GM18517 (cell line): ENCODE data around the gene DNAI2.

Experiments
- ATAC-seq: cut with Tn5 transposase; IDR thresholded peaks from one replicate; pipeline ENCODE4 v1.9.1; 2021; ENCODE audit warnings: mild to moderate bottlenecking, moderate library complexity; ENCODE audit not compliant: unreplicated experiment

The DNAI2 gene, protein sequence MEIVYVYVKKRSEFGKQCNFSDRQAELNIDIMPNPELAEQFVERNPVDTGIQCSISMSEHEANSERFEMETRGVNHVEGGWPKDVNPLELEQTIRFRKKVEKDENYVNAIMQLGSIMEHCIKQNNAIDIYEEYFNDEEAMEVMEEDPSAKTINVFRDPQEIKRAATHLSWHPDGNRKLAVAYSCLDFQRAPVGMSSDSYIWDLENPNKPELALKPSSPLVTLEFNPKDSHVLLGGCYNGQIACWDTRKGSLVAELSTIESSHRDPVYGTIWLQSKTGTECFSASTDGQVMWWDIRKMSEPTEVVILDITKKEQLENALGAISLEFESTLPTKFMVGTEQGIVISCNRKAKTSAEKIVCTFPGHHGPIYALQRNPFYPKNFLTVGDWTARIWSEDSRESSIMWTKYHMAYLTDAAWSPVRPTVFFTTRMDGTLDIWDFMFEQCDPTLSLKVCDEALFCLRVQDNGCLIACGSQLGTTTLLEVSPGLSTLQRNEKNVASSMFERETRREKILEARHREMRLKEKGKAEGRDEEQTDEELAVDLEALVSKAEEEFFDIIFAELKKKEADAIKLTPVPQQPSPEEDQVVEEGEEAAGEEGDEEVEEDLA

DNA sequence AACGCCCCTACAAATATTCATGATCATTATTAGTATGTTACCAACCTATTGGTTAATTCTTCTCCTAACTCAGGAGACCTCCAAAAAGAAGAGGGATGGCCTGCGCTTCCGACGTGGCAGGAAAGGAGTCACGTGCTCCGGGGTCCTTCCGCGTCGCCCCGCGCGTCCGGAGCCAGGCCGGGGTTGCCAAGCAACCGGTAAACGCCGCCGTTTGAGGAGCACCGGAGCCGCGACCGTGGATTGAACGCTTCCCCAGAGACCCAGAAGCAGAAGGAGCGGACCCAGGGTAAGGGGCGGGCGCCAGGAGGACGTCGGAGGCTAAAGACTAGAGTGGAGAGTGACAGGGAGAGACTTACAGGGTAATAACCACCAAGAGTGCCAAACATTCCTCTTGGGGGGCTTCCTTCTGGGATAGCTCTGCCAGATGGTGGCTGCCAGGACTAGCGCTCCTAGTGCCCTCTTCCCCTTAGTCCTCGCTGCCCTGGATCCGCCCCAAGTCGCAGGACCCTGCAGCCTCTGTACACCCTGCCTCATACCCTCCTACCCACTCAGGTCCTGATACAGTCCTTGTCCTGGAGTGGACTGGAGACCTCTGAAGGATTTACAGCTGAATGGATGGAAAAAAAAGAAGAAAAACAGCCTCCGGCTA lies at the start of gene DNAI2:
TSS of gene DNAI2 (plus strand) at position 175 of the 649 bp plus-strand sequence. CDS start 7,584 bp downstream, outside the sequence.
- no peak for ATAC-seq

DNA sequence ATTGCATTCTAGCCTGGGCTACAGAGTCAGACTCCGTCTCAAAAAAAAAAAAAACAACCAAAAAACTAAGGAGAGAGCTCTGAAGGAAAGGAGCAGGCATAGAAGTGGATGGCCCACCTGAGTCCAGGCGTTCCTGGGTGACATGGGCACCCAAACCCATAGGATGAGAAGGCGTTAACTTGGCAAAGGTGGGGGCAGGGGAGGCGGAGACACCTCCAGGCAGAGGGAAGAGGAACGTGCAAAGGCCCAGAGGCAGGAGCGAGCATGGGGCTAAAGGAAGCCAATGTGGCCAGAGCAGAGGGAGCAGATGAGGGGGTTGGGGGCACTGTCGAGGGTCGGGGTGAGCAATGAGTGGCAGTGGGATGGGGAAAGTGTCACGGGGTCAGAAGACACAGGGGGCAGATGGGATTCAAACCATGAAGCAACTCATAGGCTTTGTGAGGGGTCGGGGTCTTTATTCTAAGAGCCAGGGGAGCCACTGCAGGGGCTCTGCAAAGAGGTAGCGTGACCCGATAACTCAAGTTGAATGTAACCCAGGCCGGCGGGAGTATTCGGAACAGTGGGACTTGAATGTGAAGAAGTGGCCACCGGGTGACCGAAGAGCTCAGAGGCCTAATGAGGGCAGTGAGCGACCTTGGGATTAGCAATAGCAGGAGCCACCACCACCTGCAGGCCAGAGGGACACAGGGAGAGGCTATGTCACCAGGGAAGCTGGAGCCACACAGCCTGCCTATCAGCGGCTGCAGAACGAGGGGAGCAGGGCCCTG lies 48.9 kb upstream of the DNAI2 start:
- no peak for ATAC-seq

DNA sequence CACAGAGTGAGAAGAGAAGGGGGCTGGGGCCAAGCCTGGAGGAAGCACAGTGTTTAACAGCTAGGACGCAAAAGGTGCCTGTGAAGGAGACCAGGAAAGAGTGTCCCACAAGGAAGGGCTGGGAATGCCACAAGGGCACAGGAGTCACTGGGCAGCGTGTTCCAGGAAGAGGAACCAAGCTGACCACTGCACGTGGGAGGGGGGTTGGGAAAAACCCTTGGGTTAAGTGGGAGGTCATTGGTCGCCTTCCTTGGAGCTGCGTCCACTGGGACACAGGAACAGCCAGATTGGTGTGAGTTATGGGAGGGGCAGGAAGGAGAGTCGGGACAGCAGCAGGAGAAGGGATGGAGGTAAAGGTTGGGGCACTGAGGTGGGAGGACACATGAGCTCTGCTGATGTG lies 47.8 kb upstream of the DNAI2 start:
- no peak for ATAC-seq

DNA sequence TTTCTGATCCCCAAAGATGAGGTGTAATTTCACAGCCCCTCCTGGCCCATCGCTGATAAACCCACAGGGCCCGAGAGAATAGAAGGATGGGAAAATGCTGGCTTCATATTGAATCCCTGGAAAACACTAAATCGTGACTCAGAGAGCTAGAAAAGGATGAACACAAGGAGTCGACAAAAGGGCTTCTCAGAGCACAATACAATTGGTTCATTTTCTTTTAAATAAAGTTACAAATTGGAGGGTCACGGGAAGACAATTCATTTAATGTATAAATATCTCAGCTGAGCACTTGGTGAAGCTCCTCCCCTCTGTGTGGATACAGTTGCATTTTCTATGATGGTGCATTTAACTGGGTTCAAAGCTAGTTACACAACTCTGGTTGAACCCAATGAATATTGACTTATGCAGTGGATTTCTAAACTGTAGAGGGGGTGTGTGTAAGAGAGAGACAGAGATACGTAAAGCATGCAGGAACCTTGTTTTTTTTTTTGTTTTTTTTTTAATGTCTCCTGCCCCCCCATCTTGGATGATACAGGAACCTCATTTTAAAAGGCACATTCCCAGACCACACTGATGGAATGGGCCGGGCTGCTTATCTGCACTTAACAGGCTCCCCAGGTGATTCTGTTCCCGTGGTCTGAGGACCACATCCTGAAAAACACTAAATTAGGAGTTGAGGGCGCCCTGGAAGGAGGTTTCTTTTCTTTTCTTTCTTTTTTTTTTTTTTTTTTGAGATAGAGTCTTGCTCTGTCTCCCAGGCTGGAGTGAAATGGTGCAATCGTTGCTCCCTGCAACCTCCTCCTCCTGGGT lies 46.6 kb upstream of the DNAI2 start:
- no peak for ATAC-seq

DNA sequence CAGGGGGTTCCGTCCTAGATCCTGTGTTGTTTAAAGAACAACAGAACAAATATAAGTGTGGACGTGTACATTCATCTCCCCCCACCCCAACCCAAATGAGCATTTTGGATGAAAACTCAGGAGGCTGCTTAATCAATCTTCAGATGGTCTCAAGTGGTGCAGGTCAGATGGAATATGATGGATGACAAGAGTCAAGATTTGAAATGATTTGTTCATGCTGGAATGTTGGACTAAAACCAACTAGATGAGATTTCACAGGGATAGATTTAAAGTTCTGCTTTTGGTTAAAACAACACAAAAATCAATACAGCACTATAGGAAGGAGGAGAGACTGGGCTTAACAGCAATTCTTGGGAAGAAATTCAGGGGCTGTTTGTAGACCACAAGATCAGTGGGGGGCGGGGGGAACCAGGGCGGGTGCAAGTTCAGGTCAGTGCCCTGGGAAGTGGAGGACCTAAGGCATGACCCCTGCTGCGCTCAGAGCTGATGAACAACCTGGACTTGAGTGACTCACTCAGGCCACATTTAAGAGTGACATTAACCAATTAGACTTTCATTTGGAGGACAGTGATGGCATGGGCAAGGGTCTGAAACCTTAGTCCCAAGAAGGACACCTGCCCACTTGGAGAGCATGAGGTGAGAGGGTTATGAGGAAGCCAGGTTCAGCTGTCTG lies 45.6 kb upstream of the DNAI2 start:
- ATAC-seq: no peak

DNA sequence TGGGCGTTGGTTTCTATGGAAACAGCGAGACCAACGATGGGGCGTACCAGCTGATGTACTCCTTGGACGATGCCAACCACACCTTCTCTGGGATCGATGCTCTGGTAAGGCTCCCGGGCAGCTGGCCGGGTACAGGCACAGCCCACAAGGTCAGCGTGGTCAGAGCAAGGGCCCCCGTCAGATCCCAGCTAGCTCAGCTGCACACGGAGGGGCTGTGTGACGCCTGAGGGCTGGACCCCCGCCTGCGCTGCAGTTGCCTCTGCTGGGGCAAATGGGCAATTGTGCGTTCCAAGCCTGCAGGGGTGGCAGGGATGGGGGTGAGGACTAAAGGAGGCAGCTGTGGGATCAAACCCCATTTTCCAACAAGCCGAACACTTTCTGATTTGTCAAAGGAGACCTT lies 43.1 kb upstream of the DNAI2 start:
- no peak for ATAC-seq

DNA sequence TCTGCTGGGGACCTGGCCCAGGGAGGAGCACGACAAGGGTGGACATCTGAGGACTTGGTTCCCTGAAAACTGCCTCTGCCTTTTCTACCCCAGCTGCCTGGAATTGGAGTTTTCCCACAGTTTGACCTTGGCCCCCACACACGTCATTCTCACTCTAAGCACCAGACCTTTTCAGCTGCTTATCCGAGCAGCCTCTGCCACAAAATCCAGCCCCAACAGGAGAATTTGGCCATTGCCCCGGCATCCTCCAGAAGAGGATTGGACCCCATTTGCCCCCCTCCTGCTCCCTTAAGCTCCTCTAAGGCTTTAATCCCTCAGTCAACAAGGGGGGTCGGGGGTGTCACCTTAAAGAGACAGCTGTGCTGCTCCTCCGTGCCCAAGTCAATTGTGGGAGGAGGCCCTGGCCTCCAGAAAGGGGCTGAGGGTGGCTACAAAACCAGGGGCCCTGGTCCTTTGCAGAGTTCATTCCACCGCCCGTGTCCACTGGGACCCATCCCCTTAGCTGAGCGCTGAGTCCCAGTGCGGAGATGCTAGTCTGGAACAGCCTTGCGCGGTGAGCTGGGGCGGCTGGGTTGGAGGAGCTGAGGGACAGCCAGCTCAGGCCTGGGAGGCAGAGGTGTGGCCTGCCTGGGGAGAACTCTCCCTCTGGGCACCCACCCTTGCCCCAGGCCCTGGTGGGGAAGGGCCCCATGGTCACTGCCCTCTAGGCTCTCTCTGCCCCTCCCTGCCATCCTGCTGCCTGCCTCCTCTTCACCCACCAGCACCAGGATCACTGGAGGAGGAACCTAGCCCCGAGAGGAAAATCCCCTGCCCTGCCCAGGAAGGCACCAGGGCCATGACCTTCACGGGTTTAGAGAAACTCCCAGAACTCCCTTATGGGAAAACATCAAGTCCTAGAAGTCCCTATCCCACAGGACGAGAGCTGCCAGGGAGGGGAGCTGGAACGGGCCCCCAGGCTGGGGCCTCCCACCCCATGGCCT lies 41.8 kb upstream of the DNAI2 start:
- no peak for ATAC-seq

DNA sequence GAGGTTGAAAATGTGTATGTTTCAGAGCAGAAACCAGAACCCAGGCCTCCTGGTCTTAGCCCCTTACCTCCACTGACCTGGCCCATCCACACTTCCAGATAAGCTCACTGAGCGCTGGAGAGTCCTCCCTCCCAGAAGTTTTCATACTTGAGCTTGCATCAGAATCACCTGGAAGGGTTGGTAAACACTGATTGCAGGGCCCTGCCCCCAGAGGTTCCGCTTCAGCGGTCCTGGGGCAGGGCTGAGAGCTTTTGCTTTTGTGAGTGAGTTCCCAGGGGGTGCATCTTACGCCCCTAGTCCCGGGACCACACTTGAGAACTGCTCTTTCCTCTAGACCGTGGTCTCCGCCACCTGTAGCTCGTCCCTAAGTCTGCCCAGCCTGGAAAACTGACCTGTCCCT lies 40.1 kb upstream of the DNAI2 start:
- ATAC-seq: no peak

DNA sequence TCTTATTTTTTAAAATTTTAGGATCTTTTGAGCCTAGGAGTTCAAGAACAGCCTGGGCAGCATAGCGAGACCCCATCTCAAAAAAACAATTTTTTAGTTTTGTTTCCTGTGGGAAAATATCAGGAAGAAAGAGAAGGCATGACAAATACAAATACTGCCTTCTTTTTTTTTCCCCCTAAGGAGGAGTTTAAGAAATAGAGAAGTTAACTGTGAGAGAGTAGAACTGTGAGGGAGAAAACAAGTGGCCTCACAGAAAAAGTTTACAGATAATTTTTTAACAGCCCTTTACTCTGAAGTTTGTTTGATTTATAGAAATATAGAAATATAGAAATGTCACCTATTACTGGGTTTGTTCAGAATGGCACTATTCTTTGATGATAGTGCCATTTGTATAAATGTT lies 39.5 kb upstream of the DNAI2 start:
- ATAC-seq: no peak

DNA sequence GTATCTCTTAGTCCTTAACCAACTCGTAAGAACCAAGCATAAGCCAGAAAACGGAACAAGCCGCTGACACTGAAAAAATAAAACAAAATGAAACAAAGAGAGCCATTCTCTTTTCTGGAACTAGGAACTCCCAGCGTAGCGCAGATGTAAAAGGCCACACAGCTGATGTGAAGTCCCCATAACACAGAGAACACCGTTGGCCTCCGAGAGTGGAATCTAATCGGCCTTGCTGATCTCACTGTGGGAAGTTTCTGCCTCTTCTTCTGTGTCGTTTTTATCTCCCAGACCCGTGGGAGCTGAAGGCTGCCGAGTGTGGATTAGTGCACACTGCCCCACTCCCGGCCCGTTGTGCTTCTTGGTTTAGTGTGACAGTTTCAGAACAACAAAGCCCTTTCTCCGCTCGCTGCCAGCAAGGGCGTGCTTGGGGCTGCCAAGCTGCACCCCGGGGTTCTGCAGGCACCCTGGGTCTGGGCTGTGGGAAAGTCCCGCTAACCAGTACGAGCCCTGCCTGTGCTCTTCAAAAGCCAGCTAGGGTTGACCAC lies 38.9 kb upstream of the DNAI2 start:
- ATAC-seq: no peak

DNA sequence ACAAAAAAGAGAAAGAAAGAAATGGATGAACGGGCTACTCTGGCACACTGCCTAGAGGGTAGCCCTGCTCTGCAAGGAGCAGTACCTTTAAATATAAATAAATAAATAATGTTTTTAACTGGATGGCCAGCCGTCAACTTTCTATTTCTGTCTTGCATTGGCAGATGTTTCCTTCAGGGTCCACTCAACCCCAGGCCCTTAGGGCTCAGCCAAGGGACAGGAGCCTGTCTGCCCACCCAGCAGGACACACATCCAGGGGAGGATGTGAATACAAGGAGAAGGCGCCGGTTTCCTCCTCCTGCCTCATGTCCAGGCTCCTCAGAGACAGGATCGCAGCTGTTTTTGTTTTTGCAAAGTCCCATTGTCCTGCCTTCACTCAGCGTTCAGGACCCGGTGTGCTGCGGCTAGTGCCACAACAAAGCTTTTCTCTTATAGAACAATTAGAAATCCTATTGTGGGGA lies 38.1 kb upstream of the DNAI2 start:
- no peak for ATAC-seq

DNA sequence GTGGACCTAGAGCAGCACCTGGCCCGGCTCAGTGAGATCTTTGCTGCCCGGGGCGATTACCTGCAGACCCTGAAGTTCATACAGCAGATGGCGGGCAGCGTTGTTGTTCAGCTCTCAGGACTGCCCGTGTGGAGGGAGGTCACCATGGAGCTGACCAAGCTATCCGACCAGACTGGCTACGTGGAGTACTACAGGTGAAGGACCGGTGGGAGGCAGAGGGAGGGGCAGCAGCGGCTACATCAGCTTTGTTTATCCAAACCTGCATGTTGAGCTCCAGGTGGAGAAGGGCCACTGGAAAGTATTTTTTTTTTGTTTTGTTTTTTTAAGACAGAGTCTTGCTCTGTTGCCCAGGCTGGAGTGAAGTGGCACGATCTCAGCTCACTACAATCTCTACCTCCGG lies 36.7 kb upstream of the DNAI2 start:
- ATAC-seq: no peak

DNA sequence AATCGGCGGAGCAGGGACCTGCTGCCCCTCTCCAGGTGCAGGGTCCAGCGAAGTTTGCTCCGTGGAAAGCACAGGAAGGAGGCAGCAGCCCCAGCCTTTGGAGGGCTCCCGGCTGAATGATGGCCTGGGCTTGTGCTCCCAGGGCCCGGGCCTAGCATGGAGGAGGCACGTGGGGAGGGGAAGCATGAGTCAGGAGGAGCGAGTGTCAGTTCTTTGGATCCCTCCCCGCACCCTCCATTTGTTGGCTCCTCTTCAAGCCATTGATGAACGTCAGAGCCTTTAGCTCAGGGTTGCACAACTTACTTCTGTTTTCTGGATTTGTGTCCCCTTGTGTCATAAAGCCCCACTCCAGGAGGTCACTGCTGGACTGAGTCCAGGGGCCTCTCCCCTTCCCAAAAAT lies 34.9 kb upstream of the DNAI2 start:
- no peak for ATAC-seq

DNA sequence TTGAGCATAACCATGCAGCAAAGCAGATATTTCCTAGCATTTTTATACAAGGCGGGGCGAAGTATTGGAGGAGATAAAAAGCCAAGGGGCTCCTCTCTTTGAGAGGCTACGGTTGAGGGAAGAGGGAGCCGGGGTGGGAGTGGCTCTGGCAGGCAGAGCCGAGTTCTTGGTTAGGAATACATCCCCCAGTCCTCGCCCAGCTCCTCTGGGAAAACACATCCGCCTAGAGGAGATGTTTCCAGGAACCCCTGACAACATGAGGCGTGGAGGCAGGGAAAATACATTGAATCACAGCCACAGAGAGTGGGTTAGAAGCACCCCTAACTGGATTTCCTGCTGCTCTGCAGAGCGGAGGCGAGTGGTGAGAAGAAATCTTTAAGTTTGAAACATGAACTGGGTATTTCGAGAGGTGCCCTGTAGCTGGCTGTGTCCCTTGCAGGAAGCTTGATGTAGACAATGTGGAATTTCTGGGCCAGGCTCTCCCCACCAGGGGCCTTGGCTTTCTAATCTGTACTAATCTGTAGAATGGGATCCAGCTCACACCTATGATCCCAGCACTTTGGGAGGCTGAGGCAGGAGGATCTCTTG lies 33.3 kb upstream of the DNAI2 start:
- ATAC-seq: no peak

DNA sequence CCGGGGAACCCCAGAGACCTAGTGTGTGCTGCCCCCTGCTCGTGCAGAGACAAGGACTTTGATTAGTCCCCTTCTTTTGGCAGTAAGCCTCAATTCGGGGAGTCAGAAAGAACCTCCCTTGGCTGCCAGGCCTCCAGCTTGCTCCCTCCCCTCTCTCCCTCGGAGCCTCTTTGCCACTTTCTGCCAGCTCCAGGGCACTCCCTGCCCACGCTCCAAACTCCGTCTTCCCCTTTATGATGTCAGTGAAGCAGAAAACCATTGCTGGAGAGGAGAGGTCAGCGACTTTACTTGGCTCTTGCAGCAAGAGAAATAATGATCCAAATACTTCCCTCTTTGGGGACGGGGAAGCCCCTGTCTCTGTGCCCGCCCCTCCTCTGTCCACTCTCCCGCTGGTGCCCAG lies 32.6 kb upstream of the DNAI2 start:
- ATAC-seq: no peak

DNA sequence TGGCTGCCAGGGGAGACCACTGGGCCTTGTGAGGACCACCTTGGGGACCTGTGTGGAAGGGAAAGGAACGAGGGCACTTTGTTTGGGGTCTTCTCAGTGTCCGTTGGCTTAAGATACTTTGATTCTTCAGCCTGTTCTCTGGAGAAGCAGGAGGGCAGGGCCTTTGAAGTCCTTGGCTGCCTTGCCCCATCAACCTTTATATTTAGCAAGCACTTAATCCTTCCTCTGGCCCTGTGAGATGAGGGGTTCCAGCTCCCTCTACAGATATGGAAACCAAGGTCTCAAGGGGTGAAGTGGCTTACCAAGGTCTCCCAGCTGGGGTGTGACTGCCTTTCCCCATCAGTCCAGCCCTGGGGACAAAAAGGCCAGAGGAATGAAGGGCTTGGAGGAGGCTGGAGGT lies 32.2 kb upstream of the DNAI2 start:
- no peak for ATAC-seq

DNA sequence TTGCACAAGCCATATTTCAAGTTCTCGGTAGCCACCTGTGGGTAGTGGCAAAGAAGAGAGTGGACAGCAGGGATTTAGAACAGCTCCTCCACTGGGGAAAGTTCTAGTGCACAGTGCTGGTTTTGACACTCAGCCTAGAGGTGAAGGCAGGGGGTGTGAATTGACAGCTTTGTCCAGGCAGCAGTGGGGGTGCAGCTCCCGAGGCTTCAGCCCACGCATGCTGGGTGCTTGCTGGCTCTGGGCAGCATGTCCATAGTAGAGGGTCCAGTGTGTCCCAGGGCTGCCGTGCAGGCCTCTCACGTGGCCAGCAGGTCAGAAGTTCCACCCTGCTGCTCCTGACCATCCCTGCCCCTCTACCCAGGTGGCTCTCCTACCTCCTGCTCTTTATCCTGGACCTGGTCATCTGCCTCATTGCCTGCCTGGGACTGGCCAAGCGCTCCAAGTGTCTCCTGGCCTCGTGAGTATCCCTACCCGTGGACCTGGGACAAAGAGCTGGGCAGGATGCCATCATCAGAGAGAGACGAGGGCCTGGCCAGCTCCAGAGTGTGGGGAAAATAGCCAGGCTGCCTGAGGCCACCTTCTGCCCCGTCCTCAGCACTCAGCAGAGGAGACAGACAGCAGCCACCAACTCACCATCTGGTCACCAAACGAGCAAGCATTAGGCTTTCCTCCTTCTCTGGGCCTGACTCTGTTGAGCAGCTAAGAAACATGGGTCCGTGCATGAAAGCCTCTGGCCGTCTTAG lies 30.9 kb upstream of the DNAI2 start:
- no peak for ATAC-seq
